Fibroblast of villous mesenchyme (primary cell): ENCODE results near the gene EPB41L3. TPM values are rescaled to one million over a fixed set of nuclear protein-coding genes. Genes with fewer than 3 reads are reported as not detected.

ENCODE experiments used
- DNase-seq: peaks from one replicate; pipeline ENCODE4 v3.0.0-alpha.2; 2010; ENCODE audit warnings: low read depth
- H3K4me3 ChIP-seq: 2 replicates; pipeline ENCODE4 v1.5.1; 2011; ENCODE audit warnings: low read depth, mild to moderate bottlenecking, low read length
- total RNA-seq: library from RNA; depleted of rRNA; stranded (reverse); fragments of >200 nt; gene quantifications from 2 replicates; pipeline ENCODE4 v1.2.3, GENCODE V29; 2012
- TF ChIP-seq, protein P1 (sequence below): IDR thresholded peaks from 2 replicates; pipeline ENCODE4 v1.5.1; 2012; ENCODE audit warnings: low read depth, mild to moderate bottlenecking, low read length; ENCODE audit not compliant: insufficient read depth

Gene EPB41L3
- total RNA-seq, 1 donor, result 0.43 TPM

DNA sequence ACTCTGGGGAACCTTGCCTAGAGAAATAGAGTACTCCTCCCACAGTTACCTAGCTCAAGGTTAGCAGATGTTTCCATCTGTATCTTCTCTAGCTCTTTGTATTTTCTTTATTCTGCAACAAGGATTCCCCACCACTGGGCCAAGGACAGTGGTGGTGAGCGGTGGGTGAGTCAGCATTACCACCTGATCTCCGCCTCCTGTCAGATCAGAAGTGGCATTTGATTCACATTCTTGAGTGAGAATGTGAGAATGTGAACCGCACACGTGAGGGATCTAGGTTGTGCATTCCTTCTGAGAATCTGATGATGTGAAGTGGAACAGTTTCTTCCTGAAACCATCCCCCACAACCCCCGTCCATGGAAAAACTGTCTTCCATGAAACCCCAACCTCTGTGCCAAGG, 9.0 kb downstream of the EPB41L3 start:
- DNase-seq, result no peak
- H3K4me3 ChIP-seq, result no peak overlapping the region
- TF ChIP-seq, protein P1, sequence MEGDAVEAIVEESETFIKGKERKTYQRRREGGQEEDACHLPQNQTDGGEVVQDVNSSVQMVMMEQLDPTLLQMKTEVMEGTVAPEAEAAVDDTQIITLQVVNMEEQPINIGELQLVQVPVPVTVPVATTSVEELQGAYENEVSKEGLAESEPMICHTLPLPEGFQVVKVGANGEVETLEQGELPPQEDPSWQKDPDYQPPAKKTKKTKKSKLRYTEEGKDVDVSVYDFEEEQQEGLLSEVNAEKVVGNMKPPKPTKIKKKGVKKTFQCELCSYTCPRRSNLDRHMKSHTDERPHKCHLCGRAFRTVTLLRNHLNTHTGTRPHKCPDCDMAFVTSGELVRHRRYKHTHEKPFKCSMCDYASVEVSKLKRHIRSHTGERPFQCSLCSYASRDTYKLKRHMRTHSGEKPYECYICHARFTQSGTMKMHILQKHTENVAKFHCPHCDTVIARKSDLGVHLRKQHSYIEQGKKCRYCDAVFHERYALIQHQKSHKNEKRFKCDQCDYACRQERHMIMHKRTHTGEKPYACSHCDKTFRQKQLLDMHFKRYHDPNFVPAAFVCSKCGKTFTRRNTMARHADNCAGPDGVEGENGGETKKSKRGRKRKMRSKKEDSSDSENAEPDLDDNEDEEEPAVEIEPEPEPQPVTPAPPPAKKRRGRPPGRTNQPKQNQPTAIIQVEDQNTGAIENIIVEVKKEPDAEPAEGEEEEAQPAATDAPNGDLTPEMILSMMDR, result no peak

DNA sequence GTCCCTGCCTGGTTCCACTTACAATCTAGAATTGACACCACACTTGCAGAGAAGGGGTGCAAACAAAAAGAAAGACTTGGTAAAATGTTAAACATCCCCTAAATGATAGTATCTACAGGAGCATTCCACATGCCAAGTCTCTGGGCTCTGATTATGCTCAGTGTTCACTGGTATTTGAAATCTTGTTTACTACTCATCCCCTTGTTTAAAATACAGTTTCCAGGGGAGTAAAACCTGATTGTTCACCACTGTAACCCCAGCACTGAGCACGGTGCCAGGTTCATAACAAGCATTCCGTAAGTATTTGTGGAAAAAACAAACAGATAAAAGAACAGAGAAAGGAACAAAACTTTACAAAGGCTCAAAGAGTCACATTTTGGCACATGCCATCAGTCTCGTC, 11.7 kb downstream of the EPB41L3 start:
- TF ChIP-seq, protein P1, result no peak
- no peak for DNase-seq
- H3K4me3 ChIP-seq, result no peak overlapping the region

DNA sequence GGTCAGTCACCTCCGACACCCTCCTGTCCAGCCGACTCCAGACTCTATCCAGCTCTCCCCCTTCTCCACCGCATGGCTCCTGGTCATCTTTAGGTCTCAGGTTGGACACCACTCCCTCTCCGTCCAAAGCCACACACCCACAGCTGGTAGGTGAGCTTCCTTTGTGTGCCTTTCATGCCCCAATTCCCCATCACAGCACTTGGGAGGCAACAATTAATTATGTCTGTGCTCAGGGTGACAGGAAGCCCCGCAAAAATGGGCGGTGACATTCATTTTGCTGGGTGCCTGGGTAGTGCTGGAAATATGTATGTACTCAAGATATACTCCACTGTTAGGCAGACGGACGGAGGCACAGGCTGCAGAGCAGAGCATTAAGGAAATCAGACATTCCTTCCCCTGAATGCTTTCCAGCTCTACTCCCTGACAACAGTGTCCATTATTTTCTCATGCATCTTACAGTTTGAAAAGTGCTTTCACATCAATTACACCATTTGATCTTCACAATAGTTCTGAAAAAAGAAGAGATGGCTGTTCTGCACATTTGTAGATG, 13.1 kb downstream of the EPB41L3 start:
- TF ChIP-seq, protein P1, result no peak
- DNase-seq, result no peak
- no peak overlapping the region for H3K4me3 ChIP-seq

DNA sequence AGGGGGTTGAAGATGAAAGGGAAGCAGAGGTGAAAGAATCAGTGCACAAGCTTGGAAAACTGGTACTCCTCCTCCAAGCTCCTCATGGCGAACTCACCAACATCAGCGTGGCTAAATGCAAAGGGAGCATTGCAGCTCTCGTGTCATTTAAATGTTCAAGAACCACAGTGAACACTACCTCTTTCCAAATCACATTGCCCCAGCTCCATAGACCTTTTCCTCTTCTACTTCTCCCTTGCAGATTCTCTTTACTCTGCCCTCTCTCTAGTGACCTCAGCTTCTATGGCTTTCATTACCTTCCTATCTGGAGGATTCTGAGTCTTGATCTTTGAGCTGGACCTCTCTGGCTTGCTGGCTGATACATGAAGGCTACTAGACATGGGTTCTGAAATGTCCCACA, 14.3 kb downstream of the EPB41L3 start:
- TF ChIP-seq, protein P1, result no peak

DNA sequence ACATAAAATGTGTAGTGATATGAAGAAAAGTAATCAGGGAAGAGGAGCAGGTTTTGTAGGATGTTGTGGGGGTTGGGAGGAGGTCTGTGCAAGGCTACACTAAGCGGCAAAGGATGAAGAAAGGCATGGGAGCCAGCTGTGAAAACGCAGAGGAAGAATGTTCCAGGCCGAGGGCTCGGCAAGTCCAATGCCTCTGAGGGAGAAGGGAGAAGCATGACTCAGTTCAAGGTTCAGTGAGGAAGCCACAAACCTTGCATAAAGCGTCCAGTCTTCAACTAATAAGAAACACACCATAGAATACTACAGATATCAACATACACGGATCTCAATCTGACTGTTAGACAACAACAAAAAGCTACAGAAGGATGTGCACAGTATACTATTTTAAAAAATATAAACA, 16.2 kb downstream of the EPB41L3 start:
- TF ChIP-seq, protein P1, result no peak
- H3K4me3 ChIP-seq, result no peak overlapping the region
- peak; percentile 1 for DNase-seq

More for the DNA sequence above, 14.3 kb downstream of the EPB41L3 start:
- no peak overlapping the region for H3K4me3 ChIP-seq
- DNase-seq, result no peak

DNA sequence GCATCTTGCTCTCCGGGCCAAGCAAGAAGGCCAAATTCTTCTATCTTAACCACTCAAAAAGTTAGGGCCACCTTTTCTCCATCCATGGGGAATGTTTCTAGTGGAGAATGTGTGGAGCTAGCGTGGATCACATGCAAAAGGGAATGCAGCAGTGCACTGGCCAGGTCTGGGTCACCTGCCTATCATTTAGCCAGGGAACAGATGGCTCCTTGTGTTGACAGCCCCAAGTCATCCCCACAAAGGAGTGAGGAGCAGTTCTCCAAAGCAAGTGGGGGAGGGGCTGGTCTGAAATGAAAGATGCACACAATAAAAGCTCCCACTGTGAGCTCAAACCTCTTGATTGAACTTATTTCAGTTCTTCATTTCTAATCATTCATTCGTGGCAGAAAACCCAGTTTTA, 19.1 kb downstream of the EPB41L3 start:
- TF ChIP-seq, protein P1, result no peak

DNA sequence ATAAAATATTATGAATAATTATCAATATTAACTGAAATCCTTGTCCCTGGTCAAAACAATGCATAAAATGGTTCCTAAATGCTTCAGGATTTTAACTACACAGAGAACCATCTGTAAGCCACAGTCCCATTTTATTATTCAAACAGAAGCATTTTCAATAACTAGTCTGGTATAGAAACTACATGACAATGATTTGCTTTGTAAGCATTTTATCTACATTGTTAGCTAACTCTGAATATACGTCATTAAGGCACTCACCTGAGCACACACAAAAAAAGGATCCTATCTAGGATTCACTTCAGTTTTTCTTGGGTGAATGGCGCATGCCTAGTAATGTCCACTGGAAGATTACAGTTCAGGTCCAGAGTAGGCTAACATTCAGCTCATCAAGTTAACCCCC, 22.8 kb downstream of the EPB41L3 start:
- no peak for DNase-seq
- H3K4me3 ChIP-seq, result no peak overlapping the region
- TF ChIP-seq, protein P1, result no peak

More for the DNA sequence above, 19.1 kb downstream of the EPB41L3 start:
- H3K4me3 ChIP-seq, result no peak overlapping the region
- no peak for DNase-seq
